H9 (cell line): Measurements from ENCODE around the gene URB1. TPM values are rescaled to one million over a fixed set of nuclear protein-coding genes. Genes with fewer than 3 reads are reported as not detected.

Source experiments
- DNase-seq: peaks from one replicate; pipeline ENCODE4 v3.0.0-alpha.2; 2017
- H2AFZ ChIP-seq: one replicate; pipeline ENCODE4 v1.6.1; 2013; ENCODE audit warnings: mild to moderate bottlenecking, low read length, control low read depth, moderate library complexity
- H2AK5ac ChIP-seq: 2 replicates; pipeline ENCODE4 v1.6.1; 2013; ENCODE audit warnings: low read length, control low read depth, mixed read lengths; ENCODE audit not compliant: insufficient read length
- H2BK120ac ChIP-seq: one replicate; pipeline ENCODE4 v1.6.1; 2013; ENCODE audit warnings: low read depth, mild to moderate bottlenecking, low read length, control low read depth, inconsistent platforms; ENCODE audit not compliant: poor library complexity, severe bottlenecking
- H2BK12ac ChIP-seq: 2 replicates; pipeline ENCODE4 v1.6.1; 2013; ENCODE audit warnings: low read length, control low read depth, mixed read lengths, low read depth; ENCODE audit not compliant: insufficient read length
- H2BK15ac ChIP-seq: 2 replicates; pipeline ENCODE4 v1.6.1; 2013; ENCODE audit warnings: low read depth, low read length, control low read depth
- H2BK20ac ChIP-seq: one replicate; pipeline ENCODE4 v1.6.1; 2013; ENCODE audit warnings: low read depth, mild to moderate bottlenecking, low read length, control low read depth, inconsistent platforms; ENCODE audit not compliant: poor library complexity, severe bottlenecking
- H2BK5ac ChIP-seq: 2 replicates; pipeline ENCODE4 v1.6.1; 2013; ENCODE audit warnings: low read length, control low read depth, mixed read lengths; ENCODE audit not compliant: insufficient read length
- H3K14ac ChIP-seq: 2 replicates; pipeline ENCODE4 v1.6.1; 2013; ENCODE audit warnings: low read length, control low read depth; ENCODE audit not compliant: insufficient read depth
- H3K18ac ChIP-seq: 2 replicates; pipeline ENCODE4 v1.6.1; 2013; ENCODE audit warnings: low read depth, mild to moderate bottlenecking, mixed read lengths, low read length, control low read depth; ENCODE audit not compliant: insufficient read length
- H3K23ac ChIP-seq: 2 replicates; pipeline ENCODE4 v1.6.1; 2013; ENCODE audit warnings: low read length, control low read depth, mixed read lengths, low read depth; ENCODE audit not compliant: insufficient read length
- H3K23me2 ChIP-seq: 2 replicates; pipeline ENCODE4 v1.6.1; 2013; ENCODE audit warnings: low read depth, mild to moderate bottlenecking, mixed read lengths, low read length, control low read depth; ENCODE audit not compliant: insufficient read length, poor library complexity, severe bottlenecking
- H3K27ac ChIP-seq: 2 replicates; pipeline ENCODE4 v1.5.1; 2013; ENCODE audit warnings: low read length, control low read depth, mixed read lengths, low read depth; ENCODE audit not compliant: insufficient read length
- H3K27me3 ChIP-seq: 2 replicates; pipeline ENCODE4 v1.6.1; 2013; ENCODE audit warnings: low read length, control low read depth, inconsistent platforms; ENCODE audit not compliant: insufficient read depth
- H3K4ac ChIP-seq: 2 replicates; pipeline ENCODE4 v1.6.1; 2013; ENCODE audit warnings: low read depth, mild to moderate bottlenecking, control low read depth, inconsistent platforms, low read length, moderate library complexity
- H3K4me1 ChIP-seq: 2 replicates; pipeline ENCODE4 v1.6.1; 2013; ENCODE audit warnings: low read length, control low read depth, inconsistent platforms; ENCODE audit not compliant: insufficient read depth
- H3K4me2 ChIP-seq: 2 replicates; pipeline ENCODE4 v1.6.1; 2013; ENCODE audit warnings: low read length, control low read depth, mixed read lengths; ENCODE audit not compliant: insufficient read length, insufficient read depth
- H3K56ac ChIP-seq: 2 replicates; pipeline ENCODE4 v1.6.1; 2013; ENCODE audit warnings: low read depth, mild to moderate bottlenecking, mixed read lengths, low read length, control low read depth; ENCODE audit not compliant: insufficient read length
- H3K79me1 ChIP-seq: 2 replicates; pipeline ENCODE4 v1.6.1; 2013; ENCODE audit warnings: low read depth, mild to moderate bottlenecking, moderate library complexity, low read length, control low read depth, inconsistent platforms; ENCODE audit not compliant: insufficient read depth, poor library complexity, severe bottlenecking
- H3K79me2 ChIP-seq: 2 replicates; pipeline ENCODE4 v1.6.1; 2013; ENCODE audit warnings: low read length, control low read depth, inconsistent platforms; ENCODE audit not compliant: insufficient read depth
- H3K9ac ChIP-seq: 2 replicates; pipeline ENCODE4 v1.6.1; 2013; ENCODE audit warnings: low read length, control low read depth, mixed read lengths; ENCODE audit not compliant: insufficient read length; ENCODE audit errors: extremely low read depth
- H3K9me3 ChIP-seq: one replicate; pipeline ENCODE4 v1.6.1; 2013; ENCODE audit warnings: low read depth, low read length, inconsistent platforms; ENCODE audit not compliant: control insufficient read depth
- H3T11ph ChIP-seq: one replicate; pipeline ENCODE4 v1.6.1; 2013; ENCODE audit warnings: mild to moderate bottlenecking, low read length, control low read depth, inconsistent platforms
- H4K20me1 ChIP-seq: one replicate; pipeline ENCODE4 v1.6.1; 2013; ENCODE audit not compliant: control insufficient read depth, insufficient read length, insufficient read depth
- H4K5ac ChIP-seq: 2 replicates; pipeline ENCODE4 v1.6.1; 2013; ENCODE audit warnings: low read depth, mild to moderate bottlenecking, mixed read lengths, low read length, control low read depth; ENCODE audit not compliant: insufficient read length
- H4K8ac ChIP-seq: replicated peaks from 2 replicates; pipeline ENCODE4 v1.6.1; 2013; ENCODE audit warnings: low read length, control low read depth, mixed read lengths, low read depth; ENCODE audit not compliant: insufficient read length
- H4K91ac ChIP-seq: 2 replicates; pipeline ENCODE4 v1.6.1; 2013; ENCODE audit warnings: low read depth, mild to moderate bottlenecking, moderate library complexity, mixed read lengths, low read length, control low read depth; ENCODE audit not compliant: insufficient read length
- H3K27ac Mint-ChIP-seq, 3 experiments: 2 replicates in 2 of 3; 3 replicates in 1 of 3; pipeline ENCODE4 v1.8.0; 2020 to 2021; ENCODE audit warnings: mixed read lengths in 3 of 3, mild to moderate bottlenecking in 1 of 3, moderate library complexity in 1 of 3
- H3K27me3 Mint-ChIP-seq: 2 replicates; pipeline ENCODE4 v1.8.0; 2021; ENCODE audit warnings: low read depth, mild to moderate bottlenecking, moderate library complexity, mixed read lengths
- H3K36me3 Mint-ChIP-seq, 3 experiments: 2 replicates in 2 of 3; 3 replicates in 1 of 3; pipeline ENCODE4 v1.8.0; 2020 to 2021; ENCODE audit warnings: low read depth in 3 of 3, mixed read lengths in 3 of 3; ENCODE audit not compliant: insufficient read depth in 1 of 3
- H3K4me1 Mint-ChIP-seq, 2 experiments: 2 replicates each; pipeline ENCODE4 v1.8.0; 2020; ENCODE audit warnings: mixed read lengths in 2 of 2
- H3K4me3 Mint-ChIP-seq, 2 experiments: 2 replicates in 1 of 2; 3 replicates in 1 of 2; pipeline ENCODE4 v1.8.0; 2020 to 2021; ENCODE audit warnings: mild to moderate bottlenecking in 2 of 2, mixed read lengths in 2 of 2, moderate library complexity in 1 of 2
- H3K9me3 Mint-ChIP-seq, 2 experiments: 2 replicates in 1 of 2; 3 replicates in 1 of 2; pipeline ENCODE4 v1.8.0; 2020; ENCODE audit warnings: mild to moderate bottlenecking in 2 of 2, mixed read lengths in 2 of 2, moderate library complexity in 1 of 2
- WGBS: extraction: QIAGEN DNeasy Blood & Tissue Kit; methylation state at CpG from one replicate; pipeline ENCODE4 v1.1.7; 2013; ENCODE audit warnings: missing lambda C conversion rate, low lambda C conversion rate, mixed read lengths; ENCODE audit not compliant: insufficient read length; ENCODE audit errors: extremely low coverage; 5-methylcytosine and 5-hydroxymethylcytosine counted together
- total RNA-seq: library from RNA; stranded (reverse); gene quantifications from 2 replicates; pipeline ENCODE4 v1.2.1, GENCODE V29; 2021
- TF ChIP-seq, protein P1 (sequence below): fragments of 200-600 bp; sonication (generic); conservative IDR thresholded peaks from 3 replicates; pipeline ENCODE4 v1.8.0; 2021; ENCODE audit warnings: antibody characterized with exemption, mild to moderate bottlenecking

Gene URB1
- total RNA-seq, 1 experiment from 2014 or later, result 23.5 TPM

GRCh38 chr21:32377506-32377905 is 15.3 kb downstream of the URB1 start:
- no peak overlapping the region for H3K56ac ChIP-seq
- H3K27ac ChIP-seq, result no peak overlapping the region
- no peak overlapping the region for H4K5ac ChIP-seq
- peaks cover 29 to 83% (median 62%) of the 10 kb centered on the region in 3 experiments; a peak in 6 of 7 replicates for H3K36me3 Mint-ChIP-seq
- H2BK15ac ChIP-seq, result no peak overlapping the region
- H3K18ac ChIP-seq, result no peak overlapping the region
- H4K8ac ChIP-seq, result no peak overlapping the region
- H3K4me1 ChIP-seq, result no peaks in the 10 kb centered on the region
- H3K27ac Mint-ChIP-seq, result peak overlapping the region in 1 of 3 experiments; percentile 90; a peak in 1 of 7 replicates
- no peaks in the 10 kb centered on the region for H4K20me1 ChIP-seq
- no peaks in the 10 kb centered on the region for H3K27me3 Mint-ChIP-seq
- DNase-seq, result no peak
- H2BK20ac ChIP-seq, result no peak overlapping the region
- H3K79me2 ChIP-seq, result no peaks in the 10 kb centered on the region; the same call in 1 of the 2 replicates
- H2AK5ac ChIP-seq, result no peak overlapping the region
- TF ChIP-seq, protein P1, sequence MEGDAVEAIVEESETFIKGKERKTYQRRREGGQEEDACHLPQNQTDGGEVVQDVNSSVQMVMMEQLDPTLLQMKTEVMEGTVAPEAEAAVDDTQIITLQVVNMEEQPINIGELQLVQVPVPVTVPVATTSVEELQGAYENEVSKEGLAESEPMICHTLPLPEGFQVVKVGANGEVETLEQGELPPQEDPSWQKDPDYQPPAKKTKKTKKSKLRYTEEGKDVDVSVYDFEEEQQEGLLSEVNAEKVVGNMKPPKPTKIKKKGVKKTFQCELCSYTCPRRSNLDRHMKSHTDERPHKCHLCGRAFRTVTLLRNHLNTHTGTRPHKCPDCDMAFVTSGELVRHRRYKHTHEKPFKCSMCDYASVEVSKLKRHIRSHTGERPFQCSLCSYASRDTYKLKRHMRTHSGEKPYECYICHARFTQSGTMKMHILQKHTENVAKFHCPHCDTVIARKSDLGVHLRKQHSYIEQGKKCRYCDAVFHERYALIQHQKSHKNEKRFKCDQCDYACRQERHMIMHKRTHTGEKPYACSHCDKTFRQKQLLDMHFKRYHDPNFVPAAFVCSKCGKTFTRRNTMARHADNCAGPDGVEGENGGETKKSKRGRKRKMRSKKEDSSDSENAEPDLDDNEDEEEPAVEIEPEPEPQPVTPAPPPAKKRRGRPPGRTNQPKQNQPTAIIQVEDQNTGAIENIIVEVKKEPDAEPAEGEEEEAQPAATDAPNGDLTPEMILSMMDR, result no peak
- no peak overlapping the region for H3K9ac ChIP-seq
- no peak overlapping the region for H3K4me2 ChIP-seq
- no peak overlapping the region for H3K23ac ChIP-seq
- H3K4ac ChIP-seq, result no peak overlapping the region
- no peak overlapping the region for H4K91ac ChIP-seq
- no peaks in the 10 kb centered on the region for H3K9me3 ChIP-seq
- H2BK12ac ChIP-seq, result no peak overlapping the region
- H3K23me2 ChIP-seq, result no peaks in the 10 kb centered on the region
- H3K4me1 Mint-ChIP-seq, result no peaks in the 10 kb centered on the region
- H3T11ph ChIP-seq, result no peak overlapping the region
- no peak overlapping the region for H3K14ac ChIP-seq
- no peak overlapping the region for H3K4me3 Mint-ChIP-seq
- H3K27me3 ChIP-seq, result no peaks in the 10 kb centered on the region
- no peak overlapping the region for H2BK5ac ChIP-seq
- H2AFZ ChIP-seq, result no peak overlapping the region
- no peaks in the 10 kb centered on the region for H3K79me1 ChIP-seq
- H2BK120ac ChIP-seq, result no peak overlapping the region
- no peaks in the 10 kb centered on the region for H3K9me3 Mint-ChIP-seq
- WGBS, result no CpG with 5 or more reads among the region's 8 CpGs
